Panc1 (cell line): ENCODE data around the gene XIAP. TPM values are rescaled to one million over a fixed set of nuclear protein-coding genes. Genes with fewer than 3 reads are reported as not detected.

Experiments
- ATAC-seq: fragments of 200-7000 bp; cut with Tn5 transposase; 2 replicates; pipeline ENCODE4 v1.9.1; 2020; ENCODE audit warnings: mild to moderate bottlenecking, moderate library complexity
- BruUV-seq: library from RNA; stranded (reverse); fragments of 400-500 nt; replicated peaks from 2 replicates; lab custom pipeline; 2021; lab: Mats Ljungman, UMichigan
- CTCF ChIA-PET: fragments of 300-600 bp; sonication (Branson Sonifier 250); formaldehyde crosslinking; loops from one replicate; lab custom pipeline; 2022; ENCODE audit warnings: antibody characterized with exemption; lab: Charles Lee
- POLR2A ChIA-PET: fragments of 300-600 bp; sonication (Branson Sonifier 250); formaldehyde crosslinking; loops from one replicate; lab custom pipeline; 2022; ENCODE audit warnings: antibody characterized with exemption; lab: Charles Lee
- DNase-seq: peaks from one replicate; pipeline ENCODE4 v3.0.0-alpha.2; 2010; ENCODE audit warnings: low read depth, low spot score
- H3K27ac ChIP-seq: 2 replicates; pipeline ENCODE4 v1.5.1; 2011; ENCODE audit warnings: mild to moderate bottlenecking, low read length, inconsistent platforms
- H3K27me3 ChIP-seq: fragments of 200-500 bp; sonication (Bioruptor generic); 2 replicates; pipeline ENCODE4 v1.6.0; 2014; ENCODE audit warnings: low read length, inconsistent platforms; ENCODE audit not compliant: control insufficient read depth, insufficient read depth
- H3K36me3 ChIP-seq: fragments of 200-500 bp; sonication (Bioruptor generic); 2 replicates; pipeline ENCODE4 v1.5.1; 2014; ENCODE audit warnings: inconsistent platforms, mild to moderate bottlenecking, low read length, moderate library complexity; ENCODE audit not compliant: control insufficient read depth, insufficient read depth
- H3K4me1 ChIP-seq: 2 replicates; pipeline ENCODE4 v1.5.1; 2011; ENCODE audit warnings: inconsistent platforms, mild to moderate bottlenecking, low read length, moderate library complexity; ENCODE audit not compliant: control insufficient read depth, insufficient read depth
- H3K4me3 ChIP-seq, 2 experiments: 2 replicates each; pipeline ENCODE4 v1.5.1; 2011 to 2012; ENCODE audit warnings: low read depth in 2 of 2, low read length in 2 of 2, mild to moderate bottlenecking in 2 of 2, inconsistent platforms in 1 of 2, moderate library complexity in 1 of 2
- H3K9me3 ChIP-seq: fragments of 200-500 bp; sonication (Bioruptor generic); 2 replicates; pipeline ENCODE4 v1.5.1; 2014; ENCODE audit warnings: low read depth, mild to moderate bottlenecking, inconsistent platforms, low read length, moderate library complexity; ENCODE audit not compliant: control insufficient read depth, insufficient read depth
- CTCF ChIP-seq: fragments of 450-650 bp; IDR thresholded peaks from 2 replicates; pipeline ENCODE4 v1.5.1; 2017; ENCODE audit warnings: mild to moderate bottlenecking
- POLR2AphosphoS5 ChIP-seq: IDR thresholded peaks from 2 replicates; pipeline ENCODE4 v1.6.1; 2012; ENCODE audit warnings: mild to moderate bottlenecking, low read depth, low read length, moderate library complexity
- REST ChIP-seq, 2 experiments: IDR thresholded peaks; 2 replicates each; pipeline ENCODE4 v1.6.1; 2011 to 2012; ENCODE audit warnings: low read depth in 2 of 2, control low read depth in 1 of 2, low read length in 1 of 2, mild to moderate bottlenecking in 1 of 2, moderate library complexity in 1 of 2; ENCODE audit not compliant: insufficient read depth in 1 of 2
- SIN3A ChIP-seq: IDR thresholded peaks from 2 replicates; pipeline ENCODE4 v1.6.1; 2012; ENCODE audit warnings: low read depth, mild to moderate bottlenecking, low read length, moderate library complexity, borderline replicate concordance; ENCODE audit not compliant: insufficient read depth
- TCF7L2 ChIP-seq: IDR thresholded peaks from 2 replicates; pipeline ENCODE4 v1.6.1; 2011; ENCODE audit warnings: mild to moderate bottlenecking, low read depth, low read length, inconsistent platforms
- in situ Hi-C: cut with HindIII; loops from 2 replicates; pipeline ENCODE4 v1.10.0; 2016; ENCODE audit warnings: low sequenced_read_pairs, low pct_unique_long_range_greater_than_20kb
- intact Hi-C: fragments of 100-400 bp; cut with micrococcal nuclease; formaldehyde crosslinking; loops from one replicate; pipeline ENCODE4 v1.10.0; 2022; ENCODE audit not compliant: unreplicated experiment
- total RNA-seq: library from RNA; stranded (reverse); gene quantifications from one replicate; pipeline ENCODE4 v1.2.1, GENCODE V29; 2021; ENCODE audit not compliant: unreplicated experiment

The XIAP gene
- total RNA-seq, 1 experiment from 2014 or later, result 73.7 TPM

- intact Hi-C loops, result no loop called here
- Histone ChIP-seq H3K4me3 (no peak overlapping the region), H3K4me1 (no peaks in the 10 kb centered on the region), H3K9me3 (no peaks in the 10 kb centered on the region), H3K27ac (no peak overlapping the region), H3K27me3 (no peaks in the 10 kb centered on the region), H3K36me3 (no peaks in the 10 kb centered on the region)
- ATAC-seq (no peak), DNase-seq (no peak)
- CTCF ChIA-PET, result no interaction called here
- in situ Hi-C loops, result no loop called here
- BruUV-seq, result no TSS peak
- TF ChIP-seq CTCF, result no peak
- TF ChIP-seq POLR2AphosphoS5, result no peak
- no peak for TF ChIP-seq TCF7L2
- TF ChIP-seq REST (IDR thresholded peaks at IDR 0.05; ENCODE audit: insufficient read depth in 1 of 2, low read depth in 2 of 2, low read length in 1 of 2), result no peak
- TF ChIP-seq SIN3A, result no peak
- POLR2A ChIA-PET, result no interaction called here
Measured at GRCh38 chrX:123869488-123869887, 9.6 kb downstream of the XIAP start.

- ChIA-PET POLR2A (interaction anchor here (0.7 kb wide), 1 partner anchor 50 kb away, joined by 3 read pairs; no protein-coding TSS in a partner anchor), CTCF (no interaction called here)
- Histone ChIP-seq H3K36me3 (no peaks in the 10 kb centered on the region), H3K4me1 (no peaks in the 10 kb centered on the region), H3K4me3 (no peak overlapping the region), H3K9me3 (no peaks in the 10 kb centered on the region), H3K27me3 (no peaks in the 10 kb centered on the region), H3K27ac (no peak overlapping the region)
- intact Hi-C loops (no loop called here), in situ Hi-C loops (no loop called here)
- no TSS peak for BruUV-seq
- no peak for DNase-seq
- ATAC-seq, result no peak
- TF ChIP-seq TCF7L2 (no peak), REST (IDR thresholded peaks at IDR 0.05; ENCODE audit: insufficient read depth in 1 of 2, low read depth in 2 of 2, low read length in 1 of 2) (no peak), POLR2AphosphoS5 (no peak), CTCF (no peak), SIN3A (no peak)
Measured at GRCh38 chrX:123871309-123871708, 11.5 kb downstream of the XIAP start.
